HG02798 (cell line): ENCODE data around the gene CDR2.

Source experiments
- ATAC-seq: cut with Tn5 transposase; IDR thresholded peaks from one replicate; pipeline ENCODE4 v1.9.1; 2021; ENCODE audit warnings: mild to moderate bottlenecking; ENCODE audit not compliant: unreplicated experiment, poor library complexity

CDR2 gene

DNA sequence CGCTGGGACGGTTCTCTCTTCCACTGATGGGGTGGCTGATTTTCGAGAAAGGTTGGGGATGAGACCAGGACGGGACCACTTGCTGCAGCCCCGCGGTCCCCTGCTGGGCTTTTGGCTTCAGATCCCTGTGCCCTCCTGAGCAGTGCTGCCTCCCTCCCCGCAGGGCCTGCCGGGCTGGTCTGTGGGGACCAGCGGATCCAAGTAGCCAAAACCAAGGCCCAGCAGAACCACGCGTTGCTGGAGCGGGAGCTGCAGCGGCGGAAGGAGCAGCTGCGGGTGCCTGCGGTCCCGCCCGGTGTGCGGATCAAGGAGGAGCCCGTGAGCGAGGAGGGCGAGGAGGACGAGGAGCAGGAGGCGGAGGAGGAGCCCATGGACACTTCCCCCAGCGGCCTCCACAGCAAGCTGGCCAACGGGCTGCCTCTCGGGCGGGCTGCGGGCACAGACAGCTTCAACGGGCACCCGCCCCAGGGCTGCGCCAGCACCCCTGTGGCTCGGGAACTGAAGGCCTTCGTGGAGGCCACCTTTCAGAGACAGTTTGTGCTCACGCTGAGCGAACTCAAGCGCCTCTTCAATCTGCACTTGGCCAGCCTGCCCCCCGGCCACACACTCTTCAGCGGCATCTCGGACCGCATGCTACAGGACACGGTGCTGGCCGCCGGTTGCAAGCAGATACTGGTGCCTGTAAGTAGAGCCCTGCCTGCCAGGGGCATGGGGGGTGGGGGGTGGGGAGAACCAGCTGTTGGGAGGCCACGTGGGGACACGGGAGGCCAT, 48.6 kb downstream of the CDR2 start:
- no peak for ATAC-seq

- no peak for ATAC-seq
Measured at GRCh38 chr16:22324787-22325597, 49.4 kb downstream of the CDR2 start.

DNA sequence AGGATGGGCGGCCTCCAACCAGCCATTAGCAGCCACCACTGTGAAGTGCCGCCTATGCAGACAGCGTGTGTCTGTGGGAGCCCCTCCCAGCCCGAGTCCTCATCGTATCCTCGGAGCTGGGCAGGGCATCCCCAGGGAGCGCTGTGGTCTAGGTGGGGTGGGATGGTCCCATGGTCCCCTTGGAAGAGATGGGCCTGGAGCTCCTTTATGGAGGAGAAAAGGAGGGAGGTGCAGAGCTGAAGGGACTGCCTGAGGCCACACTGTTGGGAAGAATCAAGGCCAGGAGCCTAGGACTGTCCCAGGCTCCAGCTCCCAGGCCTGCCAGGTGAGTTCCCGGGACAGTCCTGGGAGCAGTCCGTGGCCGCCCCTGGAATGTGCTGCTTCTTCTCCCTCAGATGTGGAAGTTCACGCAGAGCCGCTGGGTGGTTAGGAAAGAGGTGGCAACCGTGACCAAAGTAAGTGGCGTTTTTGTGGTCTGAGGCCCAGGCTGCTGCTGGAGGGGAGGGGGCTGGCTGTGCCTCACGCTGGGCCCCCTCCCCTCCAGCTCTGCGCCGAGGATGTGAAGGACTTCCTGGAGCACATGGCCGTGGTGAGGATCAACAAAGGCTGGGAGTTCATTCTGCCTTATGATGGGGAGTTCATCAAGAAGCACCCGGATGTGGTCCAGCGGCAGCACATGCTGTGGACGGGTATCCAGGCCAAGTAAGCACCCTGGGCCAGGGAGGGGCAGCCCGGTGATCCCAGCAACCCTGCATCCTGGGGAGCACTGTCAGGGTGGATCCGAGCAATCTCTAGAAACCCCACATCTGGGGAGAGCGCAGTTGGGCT, 50.2 kb downstream of the CDR2 start:
- ATAC-seq, result no peak

DNA sequence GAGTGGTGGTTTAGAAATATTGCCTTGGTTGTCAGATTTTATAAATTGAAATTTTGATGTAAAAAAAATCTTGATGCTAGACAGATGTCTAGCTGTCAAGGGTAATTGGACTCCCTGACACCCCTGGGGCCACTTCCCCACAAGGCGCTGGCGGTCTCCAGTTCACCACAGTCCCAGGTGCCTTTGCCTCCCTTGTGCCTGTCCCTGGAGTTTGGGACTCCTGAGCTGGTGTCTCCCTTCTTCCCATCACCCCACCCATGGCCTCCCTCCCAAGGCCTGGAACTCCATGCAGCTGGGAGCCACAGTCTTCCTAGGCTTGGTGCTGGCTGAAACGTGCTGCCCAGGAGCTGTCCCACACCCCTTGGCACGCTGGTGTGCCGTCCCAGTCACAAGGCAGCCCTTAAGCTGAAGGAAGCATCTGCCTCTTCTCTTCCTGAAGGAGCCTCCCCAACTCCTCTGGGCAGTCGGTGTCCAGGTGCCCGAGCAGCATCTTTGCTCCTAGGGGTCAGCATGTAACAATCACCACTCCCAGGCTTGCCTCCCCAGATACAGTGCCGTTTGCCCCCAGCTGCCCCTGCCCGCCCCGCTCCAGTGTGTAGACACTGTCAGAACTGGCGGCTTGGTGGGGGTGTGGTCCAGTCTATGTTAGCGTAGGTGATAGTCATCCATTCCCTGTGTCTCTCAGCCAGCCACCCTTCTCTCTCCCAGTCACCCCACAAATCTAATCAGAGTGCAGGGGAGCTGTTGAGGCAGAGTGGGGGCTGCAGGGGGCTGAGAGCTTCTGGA, 51.1 kb downstream of the CDR2 start:
- ATAC-seq, result no peak

DNA sequence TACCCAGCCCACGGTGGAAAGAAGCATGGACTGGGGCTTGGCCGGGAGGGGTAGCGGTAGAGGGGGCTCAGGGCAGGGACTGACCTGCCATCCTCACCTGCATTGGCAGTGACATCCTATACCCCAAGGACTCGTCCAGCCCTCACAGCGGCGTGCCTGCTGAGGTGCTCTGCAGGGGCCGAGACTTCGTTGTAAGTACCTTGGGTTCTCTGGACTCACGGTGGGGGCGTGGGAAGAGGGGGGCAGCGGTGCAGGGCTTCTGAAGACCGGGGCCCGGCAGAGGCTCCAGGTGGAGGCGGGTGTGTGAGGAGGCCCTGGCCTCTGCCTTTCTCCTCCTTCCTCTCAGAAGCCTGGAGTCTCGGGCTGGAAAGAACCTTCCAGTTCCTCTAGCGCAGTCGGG, 51.7 kb downstream of the CDR2 start:
- ATAC-seq, result no peak

GRCh38 chr16:22322021-22322471, 52.4 kb downstream of the CDR2 start:
- ATAC-seq, result no peak

GRCh38 chr16:22321340-22322001, 52.9 kb downstream of the CDR2 start:
- ATAC-seq, result peak; percentile 43

DNA sequence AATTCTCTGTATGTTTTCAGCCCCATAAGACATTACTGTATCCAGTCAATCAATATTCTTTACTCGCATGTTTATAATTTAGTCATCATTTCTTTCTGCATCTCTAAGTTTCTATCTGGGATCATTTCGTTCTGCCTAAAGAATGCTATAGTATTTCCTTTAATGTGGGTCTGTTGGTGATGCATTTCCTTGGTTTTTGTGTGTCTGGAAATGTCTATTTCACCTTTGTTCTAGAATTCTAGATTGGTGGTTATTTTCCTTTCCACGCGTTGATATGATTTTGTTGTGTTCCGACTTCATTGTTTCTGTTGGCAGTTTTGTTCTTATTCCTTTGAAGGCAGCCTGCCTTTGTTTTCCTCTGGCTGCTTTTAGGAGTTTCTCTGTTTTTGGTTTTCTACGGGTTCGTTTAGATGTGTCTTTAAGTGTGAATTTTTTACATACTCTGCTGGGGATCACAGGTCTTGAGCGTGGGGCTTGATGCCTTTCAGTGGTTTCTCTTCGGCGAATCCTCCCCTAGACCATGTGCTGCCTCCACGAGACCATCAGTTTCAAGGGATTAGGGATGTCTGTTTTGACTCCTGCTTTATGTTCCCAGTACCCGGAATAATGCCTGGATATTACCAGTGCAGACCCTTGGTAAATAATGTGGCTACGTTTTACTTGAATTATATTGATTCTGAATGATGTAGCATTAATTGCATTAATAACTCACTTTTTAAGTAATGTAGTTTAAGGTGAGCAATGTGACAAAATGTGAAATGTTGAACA, 53.7 kb downstream of the CDR2 start:
- no peak for ATAC-seq

DNA sequence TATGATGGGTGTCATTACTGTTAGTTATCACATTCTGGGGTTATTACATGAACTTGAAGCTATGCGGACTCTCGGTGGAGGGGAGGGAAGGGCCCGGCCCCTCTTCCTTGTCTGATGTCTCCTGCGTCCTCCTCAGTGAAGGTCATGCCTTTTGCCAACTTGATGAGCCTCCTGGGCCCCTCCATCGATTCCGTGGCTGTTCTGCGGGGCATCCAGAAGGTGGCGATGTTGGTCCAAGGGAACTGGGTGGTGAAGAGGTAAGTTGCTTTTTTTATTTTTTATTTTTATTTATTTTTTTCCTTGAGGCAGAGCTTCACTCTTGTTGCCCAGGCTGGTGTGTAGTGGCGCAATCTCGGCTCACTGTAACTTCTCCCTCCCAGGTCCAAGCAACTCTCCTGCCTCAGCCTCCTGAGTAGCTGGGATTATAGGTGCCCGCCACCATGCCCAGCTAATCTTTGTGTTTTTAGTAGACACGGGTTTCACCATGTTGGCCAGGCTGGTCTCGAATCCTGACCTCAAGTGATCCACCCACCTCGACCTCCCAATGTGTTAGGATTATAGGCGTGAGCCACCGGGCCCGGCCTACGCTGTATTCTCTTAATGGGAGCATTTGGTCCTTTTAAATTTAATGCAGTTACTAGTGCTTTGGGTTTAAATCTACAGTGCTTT, 55.6 kb downstream of the CDR2 start:
- no peak for ATAC-seq

GRCh38 chr16:22317625-22318024, 56.8 kb downstream of the CDR2 start:
- ATAC-seq, result no peak

DNA sequence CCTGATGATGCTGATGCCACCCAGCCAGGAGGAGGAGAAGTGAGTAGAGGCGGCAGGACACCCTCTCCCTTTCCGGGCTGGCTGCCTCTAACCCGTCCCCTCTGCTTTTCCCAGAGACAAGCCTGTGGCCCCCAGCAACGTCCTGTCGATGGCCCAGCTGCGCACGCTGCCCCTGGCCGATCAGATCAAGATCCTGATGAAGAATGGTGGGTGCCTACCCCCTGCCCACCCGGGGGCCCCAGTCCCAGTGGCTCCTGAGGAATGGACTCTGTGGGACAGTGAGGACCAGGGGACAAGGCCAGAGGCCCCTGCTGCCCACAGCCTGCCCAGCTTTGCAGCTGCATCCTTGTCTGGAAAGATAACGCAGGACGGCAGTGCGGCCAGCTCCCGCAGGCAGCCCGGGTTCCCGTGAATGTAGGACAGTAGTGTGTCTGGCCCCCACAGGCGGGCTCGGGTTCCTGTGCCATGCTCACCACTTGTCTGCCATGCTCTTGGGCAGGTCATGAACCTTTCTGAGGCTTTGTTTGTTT, 57.4 kb downstream of the CDR2 start:
- ATAC-seq, result no peak

DNA sequence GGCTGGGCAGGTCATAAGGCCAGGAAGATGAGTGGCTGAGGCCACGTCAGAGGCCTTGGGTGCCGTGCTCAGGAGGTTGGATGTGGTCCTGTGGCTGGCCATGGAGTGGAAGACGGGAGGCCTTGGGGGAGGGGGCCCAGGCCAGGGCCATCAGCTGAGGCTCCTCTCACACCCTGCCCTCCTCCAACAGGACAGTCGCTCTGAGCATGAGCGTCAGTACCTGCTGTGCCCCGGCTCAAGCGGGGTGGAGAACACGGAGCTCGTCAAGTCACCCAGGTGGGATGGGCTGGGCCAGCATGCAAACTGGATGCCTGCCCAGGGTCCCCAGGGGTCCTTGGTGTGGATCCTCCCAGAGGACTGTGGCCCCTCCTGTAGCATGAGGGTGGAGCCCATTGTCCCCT, 58.0 kb downstream of the CDR2 start:
- no peak for ATAC-seq

DNA sequence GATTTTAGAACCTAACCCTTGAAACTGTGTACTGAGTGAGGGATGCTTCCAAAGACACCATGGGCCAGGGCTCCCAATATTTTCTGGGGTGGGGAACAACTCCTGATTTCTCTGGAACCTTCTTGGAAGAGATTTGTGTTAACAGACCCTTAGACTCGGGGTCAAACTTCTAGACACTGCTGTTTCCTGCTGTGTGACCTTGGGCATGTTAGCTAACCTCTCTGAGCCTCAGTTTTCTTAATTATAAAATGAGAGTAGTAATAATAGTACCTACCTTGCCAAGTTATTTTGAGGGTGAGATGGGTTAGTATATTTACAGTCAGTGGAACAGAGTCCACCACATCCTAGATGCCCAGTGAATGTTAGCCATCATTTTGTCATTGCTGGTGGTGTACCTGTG, 58.4 kb downstream of the CDR2 start:
- no peak for ATAC-seq

GRCh38 chr16:22314661-22315626, 59.5 kb downstream of the CDR2 start:
- ATAC-seq, result no peak

- no peak for ATAC-seq
Measured at GRCh38 chr16:22313876-22314470, 60.4 kb downstream of the CDR2 start.
